IMR-90 (cell line): ENCODE results near the gene PTPRQ. TPM values are rescaled to one million over a fixed set of nuclear protein-coding genes. Genes with fewer than 3 reads are reported as not detected.

ENCODE experiments used
- ATAC-seq: fragments of 200-7000 bp; cut with Tn5 transposase; 2 replicates; pipeline ENCODE4 v1.9.1; 2020; ENCODE audit warnings: low read depth, mild to moderate bottlenecking, moderate library complexity
- BruUV-seq: library from RNA; stranded (reverse); fragments of 400-500 nt; replicated peaks from 2 replicates; lab custom pipeline; 2021; lab: Mats Ljungman, UMichigan
- CTCF ChIA-PET: fragments of 300-600 bp; formaldehyde crosslinking; extraction: SDS; loops from one replicate; lab custom pipeline; 2021; ENCODE audit warnings: antibody characterized with exemption; lab: Yijun Ruan, JAX
- POLR2A ChIA-PET: fragments of 300-600 bp; sonication (Branson Sonifier 250); formaldehyde crosslinking; loops from one replicate; lab custom pipeline; 2022; ENCODE audit warnings: antibody characterized with exemption; ENCODE audit not compliant: unreplicated experiment; lab: Charles Lee
- DNase-seq: peaks from one replicate; pipeline ENCODE4 v3.0.0; 2013
- H2AFZ ChIP-seq: replicated peaks from 2 replicates; pipeline ENCODE3; 2013; ENCODE audit warnings: low read length, mild to moderate bottlenecking; ENCODE audit not compliant: poor library complexity
- H2AK5ac ChIP-seq: 2 replicates; pipeline ENCODE4 v1.6.1; 2013; ENCODE audit warnings: low read depth, low read length, inconsistent platforms
- H2AK9ac ChIP-seq: replicated peaks from 2 replicates; pipeline ENCODE3; 2013; ENCODE audit warnings: mild to moderate bottlenecking, low read depth, low read length, moderate library complexity; ENCODE audit not compliant: poor library complexity
- H2BK120ac ChIP-seq: 2 replicates; pipeline ENCODE4 v1.6.1; 2013; ENCODE audit warnings: low read depth, low read length, inconsistent platforms
- H2BK15ac ChIP-seq: 3 replicates; pipeline ENCODE4 v1.6.1; 2013; ENCODE audit warnings: low read depth, low read length, inconsistent platforms
- H2BK20ac ChIP-seq: 2 replicates; pipeline ENCODE4 v1.6.1; 2013; ENCODE audit warnings: low read depth, mild to moderate bottlenecking, inconsistent platforms, low read length, moderate library complexity
- H2BK5ac ChIP-seq: 2 replicates; pipeline ENCODE4 v1.6.1; 2013; ENCODE audit warnings: mild to moderate bottlenecking, low read depth, low read length, inconsistent platforms; ENCODE audit not compliant: poor library complexity, severe bottlenecking
- H3K14ac ChIP-seq: replicated peaks from 2 replicates; pipeline ENCODE4 v1.6.1; 2013; ENCODE audit warnings: low read depth, low read length, inconsistent platforms
- H3K18ac ChIP-seq: 2 replicates; pipeline ENCODE4 v1.6.1; 2013; ENCODE audit warnings: low read depth, low read length, control low read depth
- H3K23ac ChIP-seq: 2 replicates; pipeline ENCODE4 v1.6.1; 2013; ENCODE audit warnings: low read depth, low read length, inconsistent platforms
- H3K27ac ChIP-seq: 2 replicates; pipeline ENCODE4 v1.5.1; 2013; ENCODE audit warnings: mild to moderate bottlenecking, control low read depth, low read length; ENCODE audit not compliant: insufficient read depth
- H3K27me3 ChIP-seq: 2 replicates; pipeline ENCODE4 v1.6.1; 2013; ENCODE audit warnings: low read length; ENCODE audit not compliant: control insufficient read depth, insufficient read depth
- H3K36me3 ChIP-seq: 2 replicates; pipeline ENCODE4 v1.6.1; 2013; ENCODE audit warnings: low read length, mixed read lengths; ENCODE audit not compliant: control insufficient read depth, insufficient read depth
- H3K4ac ChIP-seq: 2 replicates; pipeline ENCODE4 v1.6.1; 2013; ENCODE audit warnings: low read depth, low read length, inconsistent platforms
- H3K4me1 ChIP-seq: 2 replicates; pipeline ENCODE4 v1.6.1; 2013; ENCODE audit warnings: low read length, mixed read lengths; ENCODE audit not compliant: control insufficient read depth, insufficient read depth
- H3K4me2 ChIP-seq: 2 replicates; pipeline ENCODE4 v1.6.1; 2013; ENCODE audit warnings: low read depth, mild to moderate bottlenecking, control low read depth, low read length, moderate library complexity
- H3K4me3 ChIP-seq: 2 replicates; pipeline ENCODE4 v1.5.1; 2013; ENCODE audit warnings: low read depth, mild to moderate bottlenecking, control low read depth, low read length, moderate library complexity; ENCODE audit not compliant: insufficient read depth
- H3K56ac ChIP-seq: 2 replicates; pipeline ENCODE4 v1.6.1; 2013; ENCODE audit warnings: low read length, inconsistent platforms; ENCODE audit not compliant: insufficient read depth; ENCODE audit errors: extremely low read depth
- H3K79me1 ChIP-seq, 2 experiments: 2 replicates each; pipeline ENCODE4 v1.6.1; 2013; ENCODE audit warnings: low read length in 2 of 2, inconsistent platforms in 1 of 2, low read depth in 1 of 2
- H3K9ac ChIP-seq: 2 replicates; pipeline ENCODE4 v1.6.1; 2013; ENCODE audit warnings: low read depth, low read length, control low read depth
- H3K9me1 ChIP-seq: 2 replicates; pipeline ENCODE4 v1.6.1; 2013; ENCODE audit warnings: low read length, inconsistent platforms; ENCODE audit not compliant: insufficient read depth
- H3K9me3 ChIP-seq: 2 replicates; pipeline ENCODE4 v1.6.1; 2013; ENCODE audit warnings: low read length; ENCODE audit not compliant: control insufficient read depth, insufficient read depth
- H4K20me1 ChIP-seq: 2 replicates; pipeline ENCODE4 v1.6.1; 2013; ENCODE audit warnings: low read length, inconsistent platforms; ENCODE audit not compliant: insufficient read depth
- H4K5ac ChIP-seq: 2 replicates; pipeline ENCODE4 v1.6.1; 2013; ENCODE audit warnings: mild to moderate bottlenecking, low read depth, low read length, control low read depth
- H4K8ac ChIP-seq, 2 experiments: 2 replicates each; pipeline ENCODE4 v1.6.1; 2013; ENCODE audit warnings: low read depth in 2 of 2, low read length in 2 of 2, control low read depth in 1 of 2, inconsistent platforms in 1 of 2
- H4K91ac ChIP-seq: 2 replicates; pipeline ENCODE4 v1.6.1; 2013; ENCODE audit warnings: low read depth, low read length, inconsistent platforms; ENCODE audit not compliant: insufficient read depth
- BHLHE40 ChIP-seq: fragments of 150-350 bp; IDR thresholded peaks from 2 replicates; pipeline ENCODE4 v1.6.1; 2016; ENCODE audit warnings: mild to moderate bottlenecking, low read depth, low read length
- CEBPB ChIP-seq: IDR thresholded peaks from 2 replicates; pipeline ENCODE4 v1.6.1; 2012; ENCODE audit warnings: low read depth, low read length, improper control_type of control experiment
- ELK1 ChIP-seq: fragments of 150-350 bp; IDR thresholded peaks from 2 replicates; pipeline ENCODE4 v1.6.1; 2016; ENCODE audit warnings: low read depth, mild to moderate bottlenecking, low read length, moderate library complexity, borderline replicate concordance
- FOS ChIP-seq: fragments of 150-350 bp; IDR thresholded peaks from 2 replicates; pipeline ENCODE4 v1.6.1; 2016; ENCODE audit warnings: low read depth, low read length
- RAD21 ChIP-seq: IDR thresholded peaks from 2 replicates; pipeline ENCODE4 v1.6.1; 2012; ENCODE audit warnings: low read length, improper control_type of control experiment
- RCOR1 ChIP-seq: IDR thresholded peaks from 2 replicates; pipeline ENCODE4 v1.6.1; 2012; ENCODE audit warnings: mild to moderate bottlenecking, low read length, improper control_type of control experiment; ENCODE audit not compliant: insufficient replicate concordance
- SMC3 ChIP-seq: fragments of 150-350 bp; IDR thresholded peaks from 2 replicates; pipeline ENCODE4 v1.6.1; 2016; ENCODE audit warnings: low read depth, mild to moderate bottlenecking, antibody characterized with exemption, low read length, moderate library complexity
- WGBS, 2 experiments: methylation state at CpG; one replicate each; pipeline versions ENCODE4 v1.1.5 to v1.1.7; 2013; ENCODE audit warnings: missing lambda C conversion rate in 2 of 2; ENCODE audit not compliant: insufficient read length in 1 of 2; ENCODE audit errors: extremely low coverage in 2 of 2; 5-methylcytosine and 5-hydroxymethylcytosine counted together
- dilution Hi-C: fragments of 300-500 bp; cut with HindIII; formaldehyde crosslinking; loops from one replicate; pipeline ENCODE4 v1.14.3; 2018; ENCODE audit warnings: low sequenced_read_pairs; ENCODE audit not compliant: unreplicated experiment
- in situ Hi-C: fragments of 300-500 bp; cut with MboI; formaldehyde crosslinking; loops from 3 replicates; pipeline ENCODE4 v1.14.3; 2019; ENCODE audit warnings: low sequenced_read_pairs, inconsistent platforms, mixed read lengths
- intact Hi-C: fragments of 100-400 bp; cut with micrococcal nuclease; formaldehyde crosslinking; loops from 2 replicates; pipeline ENCODE4 v1.10.0; 2022
- polyA plus RNA-seq, 3 experiments: library from polyadenylated mRNA; depleted of rRNA; stranded (reverse); fragments of >200 nt; gene quantifications; 2 replicates each; pipeline ENCODE4 v1.2.3, GENCODE V29; 2012; ENCODE audit warnings: low replicate concordance in 1 of 3
- total RNA-seq: library from RNA; depleted of rRNA; stranded (reverse); fragments of >200 nt; gene quantifications from 2 replicates; pipeline ENCODE4 v1.2.3, GENCODE V29; 2012

The PTPRQ gene
- total and polyA plus RNA-seq, 2 of the 4 experiments (the other 2 are of a cell fraction): 0.96 to 1.4 TPM

- intact Hi-C loops: no loop called here
- Histone ChIP-seq H3K9ac (no peak overlapping the region), H3K14ac (no peak overlapping the region), H3K23ac (0 out of 2 replicates have a peak overlapping the region, but pooled peaks have one; percentile 20), H2BK5ac (no peak overlapping the region), H2BK120ac (peak overlapping the region; percentile 52), H3K79me1 (no peaks in the 10 kb centered on the region), H3K27me3 (no peaks in the 10 kb centered on the region), H3K4ac (no peak overlapping the region), H2BK15ac (no peak overlapping the region), H4K20me1 (no peaks in the 10 kb centered on the region), H4K91ac (no peak overlapping the region), H3K36me3 (no peaks in the 10 kb centered on the region), H2BK20ac (0 out of 2 replicates have a peak overlapping the region, but pooled peaks have one; percentile 20), H4K8ac (peak overlapping the region in 1 of 2 experiments; percentile 57; a peak in 2 of 4 replicates), H2AK9ac (no peak overlapping the region), H3K27ac (no peak overlapping the region), H4K5ac (no peak overlapping the region; the same call in 1 of the 2 replicates), H3K9me3 (no peaks in the 10 kb centered on the region), H3K18ac (no peak overlapping the region; the same call in 1 of the 2 replicates), H3K9me1 (no peaks in the 10 kb centered on the region), H2AFZ (peak overlapping the region; percentile 60), H3K4me3 (no peak overlapping the region; the same call in 1 of the 2 replicates), H2AK5ac (no peak overlapping the region), H3K56ac (no peak overlapping the region), H3K4me2 (peak overlapping the region; percentile 70), H3K4me1 (peaks cover 2% of the 10 kb centered on the region; the same call in 1 of the 2 replicates)
- no TSS peak for BruUV-seq
- TF ChIP-seq RCOR1: peak; percentile 70
- no peak for TF ChIP-seq RAD21
- no peak for TF ChIP-seq ELK1
- no peak for TF ChIP-seq SMC3
- no peak for TF ChIP-seq CEBPB
- TF ChIP-seq FOS: peak; percentile 44
- no peak for TF ChIP-seq BHLHE40
- CTCF ChIA-PET: interaction anchor here (0.6 to 1.1 kb wide), 3 partner anchors 22 to 85 kb away, joined by 3 to 4 read pairs (median 3); no protein-coding TSS in a partner anchor
- DNase-seq: peak; percentile 77
- in situ Hi-C loops: no loop called here
- WGBS, 2 experiments: 49% methylated on average over 4 of the region's 12 CpGs; no CpG with 5 or more reads in 1 of the 2 experiments
- peak; percentile 89 for ATAC-seq
- POLR2A ChIA-PET: no interaction called here
- dilution Hi-C loops: no loop called here
Measured at GRCh38 chr12:80702889-80703805, 259.1 kb downstream of the PTPRQ start.
